A673 (cell line): Measurements from ENCODE around the gene ESR2. TPM values are rescaled to one million over a fixed set of nuclear protein-coding genes. Genes with fewer than 3 reads are reported as not detected.

Experiments
- BruUV-seq: library from RNA; stranded (reverse); fragments of 400-500 nt; replicated peaks from 2 replicates; lab custom pipeline; 2021; lab: Mats Ljungman, UMichigan
- CTCF ChIA-PET: fragments of 300-600 bp; sonication (Branson Sonifier 250); formaldehyde crosslinking; loops from one replicate; lab custom pipeline; 2022; ENCODE audit warnings: antibody characterized with exemption; lab: Charles Lee
- POLR2A ChIA-PET: fragments of 300-600 bp; sonication (Branson Sonifier 250); formaldehyde crosslinking; loops from one replicate; lab custom pipeline; 2022; ENCODE audit warnings: antibody characterized with exemption; ENCODE audit not compliant: low non-redundant PET; lab: Charles Lee
- DNase-seq: peaks from one replicate; pipeline ENCODE4 v3.0.0-alpha.2; 2015; ENCODE audit warnings: low spot score
- H3K27ac ChIP-seq: fragments of 200-600 bp; sonication (generic); 2 replicates; pipeline ENCODE4 v1.5.1; 2016; ENCODE audit warnings: mixed run types, low read depth, mild to moderate bottlenecking, mixed read lengths, antibody characterized with exemption, low read length; ENCODE audit not compliant: poor library complexity, severe bottlenecking
- H3K27me3 ChIP-seq: fragments of 200-600 bp; sonication (generic); replicated peaks from 2 replicates; pipeline ENCODE4 v1.6.1; 2017; ENCODE audit warnings: mixed run types, low read depth, mild to moderate bottlenecking, mixed read lengths, antibody characterized with exemption, low read length; ENCODE audit not compliant: insufficient read depth, poor library complexity
- H3K36me3 ChIP-seq: fragments of 200-600 bp; sonication (generic); 2 replicates; pipeline ENCODE4 v1.6.1; 2016; ENCODE audit warnings: mixed run types, mild to moderate bottlenecking, mixed read lengths, antibody characterized with exemption, low read length; ENCODE audit not compliant: insufficient read depth, poor library complexity, severe bottlenecking
- H3K4me1 ChIP-seq: fragments of 200-600 bp; sonication (generic); 2 replicates; pipeline ENCODE4 v1.6.1; 2017; ENCODE audit warnings: mixed run types, mild to moderate bottlenecking, mixed read lengths, antibody characterized with exemption, low read length; ENCODE audit not compliant: insufficient read depth, poor library complexity, severe bottlenecking
- H3K4me3 ChIP-seq: fragments of 200-600 bp; sonication (generic); 2 replicates; pipeline ENCODE4 v1.5.1; 2016; ENCODE audit warnings: low read depth, mixed run types, mild to moderate bottlenecking, mixed read lengths, low read length; ENCODE audit not compliant: poor library complexity, severe bottlenecking
- H3K9me3 ChIP-seq: fragments of 200-600 bp; sonication (generic); 2 replicates; pipeline ENCODE4 v1.6.1; 2016; ENCODE audit warnings: mixed run types, low read depth, mild to moderate bottlenecking, mixed read lengths, antibody characterized with exemption, low read length; ENCODE audit not compliant: poor library complexity, severe bottlenecking
- CTCF ChIP-seq: fragments of 300-800, 200-600 bp; sonication (generic); conservative IDR thresholded peaks from 2 replicates; pipeline ENCODE4 v1.5.1; 2017; ENCODE audit warnings: low read depth, mild to moderate bottlenecking, antibody characterized with exemption, low read length, moderate library complexity, mixed read lengths
- EZH2 ChIP-seq: fragments of 200-600 bp; sonication (generic); IDR thresholded peaks from 2 replicates; pipeline ENCODE4 v1.6.1; 2017; ENCODE audit warnings: borderline replicate concordance, low read depth, mild to moderate bottlenecking, mixed read lengths, antibody characterized with exemption, low read length; ENCODE audit not compliant: poor library complexity, severe bottlenecking
- intact Hi-C: fragments of 100-400 bp; cut with micrococcal nuclease; formaldehyde crosslinking; loops from one replicate; pipeline ENCODE4 v1.10.0; 2022; ENCODE audit not compliant: unreplicated experiment
- total RNA-seq: library from RNA; stranded (reverse); gene quantifications from 2 replicates; pipeline ENCODE4 v1.2.3, GENCODE V29; 2021

The ESR2 gene
- total RNA-seq, 1 experiment from 2014 or later, result 0.71 TPM

- POLR2A ChIA-PET, result no interaction called here
- Histone ChIP-seq H3K36me3 (no peaks in the 10 kb centered on the region), H3K4me1 (no peaks in the 10 kb centered on the region), H3K4me3 (no peak overlapping the region), H3K27ac (no peak overlapping the region), H3K27me3 (no peaks in the 10 kb centered on the region), H3K9me3 (no peaks in the 10 kb centered on the region)
- CTCF ChIA-PET, result no interaction called here
- no TSS peak for BruUV-seq
- no peak for DNase-seq
- TF ChIP-seq EZH2, result no peak
- no peak for TF ChIP-seq CTCF
- intact Hi-C loops, result no loop called here
These were observed 96.2 kb downstream of the ESR2 start for GRCh38 chr14:64197996-64198395.

GRCh38 chr14:64196814-64197411, 97.3 kb downstream of the ESR2 start:
- Histone ChIP-seq H3K27me3 (no peaks in the 10 kb centered on the region), H3K36me3 (no peaks in the 10 kb centered on the region), H3K27ac (no peak overlapping the region), H3K4me1 (no peaks in the 10 kb centered on the region), H3K9me3 (no peaks in the 10 kb centered on the region), H3K4me3 (no peak overlapping the region)
- intact Hi-C loops, result no loop called here
- BruUV-seq, result no TSS peak
- ChIA-PET CTCF (no interaction called here), POLR2A (no interaction called here)
- TF ChIP-seq EZH2 (no peak), CTCF (no peak)
- no peak for DNase-seq

- DNase-seq, result no peak
- H3K36me3 ChIP-seq, result no peaks in the 10 kb centered on the region
- no peak overlapping the region for H3K27ac ChIP-seq
- no peak for TF ChIP-seq EZH2
- TF ChIP-seq CTCF, result no peak
- H3K4me3 ChIP-seq, result no peak overlapping the region
- no peaks in the 10 kb centered on the region for H3K9me3 ChIP-seq
- intact Hi-C loops, result no loop called here
- CTCF ChIA-PET, result no interaction called here
- POLR2A ChIA-PET, result no interaction called here
- H3K27me3 ChIP-seq, result no peaks in the 10 kb centered on the region
- BruUV-seq, result no TSS peak
- no peaks in the 10 kb centered on the region for H3K4me1 ChIP-seq
These were observed 98.1 kb downstream of the ESR2 start for GRCh38 chr14:64196056-64196455.
